Kidney epithelial cell (primary cell): ENCODE data around the gene STXBP1. TPM values are rescaled to one million over a fixed set of nuclear protein-coding genes. Genes with fewer than 3 reads are reported as not detected.

ENCODE experiments used
- DNase-seq: peaks from one replicate; pipeline ENCODE4 v3.0.0-alpha.2; 2010; ENCODE audit warnings: low read depth
- H3K27me3 ChIP-seq: 2 replicates; pipeline ENCODE4 v1.6.0; 2011; ENCODE audit warnings: low read length; ENCODE audit not compliant: control insufficient read depth, insufficient read depth
- H3K36me3 ChIP-seq: 2 replicates; pipeline ENCODE4 v1.5.1; 2011; ENCODE audit warnings: low read length; ENCODE audit not compliant: control insufficient read depth, insufficient read depth
- H3K4me3 ChIP-seq: 2 replicates; pipeline ENCODE4 v1.5.1; 2011; ENCODE audit warnings: low read depth, mild to moderate bottlenecking, control low read depth, low read length
- CTCF ChIP-seq: IDR thresholded peaks from 2 replicates; pipeline ENCODE4 v1.5.1; 2011; ENCODE audit warnings: mild to moderate bottlenecking, moderate library complexity, low read length, control low read depth, inconsistent platforms; ENCODE audit not compliant: insufficient read depth, poor library complexity, severe bottlenecking
- total RNA-seq: library from RNA; depleted of rRNA; stranded (reverse); fragments of >200 nt; gene quantifications from 2 replicates; pipeline ENCODE4 v1.2.3, GENCODE V29; 2015

The STXBP1 gene
- total RNA-seq, 1 donor from 2014 or later, result 27.5 TPM

DNA sequence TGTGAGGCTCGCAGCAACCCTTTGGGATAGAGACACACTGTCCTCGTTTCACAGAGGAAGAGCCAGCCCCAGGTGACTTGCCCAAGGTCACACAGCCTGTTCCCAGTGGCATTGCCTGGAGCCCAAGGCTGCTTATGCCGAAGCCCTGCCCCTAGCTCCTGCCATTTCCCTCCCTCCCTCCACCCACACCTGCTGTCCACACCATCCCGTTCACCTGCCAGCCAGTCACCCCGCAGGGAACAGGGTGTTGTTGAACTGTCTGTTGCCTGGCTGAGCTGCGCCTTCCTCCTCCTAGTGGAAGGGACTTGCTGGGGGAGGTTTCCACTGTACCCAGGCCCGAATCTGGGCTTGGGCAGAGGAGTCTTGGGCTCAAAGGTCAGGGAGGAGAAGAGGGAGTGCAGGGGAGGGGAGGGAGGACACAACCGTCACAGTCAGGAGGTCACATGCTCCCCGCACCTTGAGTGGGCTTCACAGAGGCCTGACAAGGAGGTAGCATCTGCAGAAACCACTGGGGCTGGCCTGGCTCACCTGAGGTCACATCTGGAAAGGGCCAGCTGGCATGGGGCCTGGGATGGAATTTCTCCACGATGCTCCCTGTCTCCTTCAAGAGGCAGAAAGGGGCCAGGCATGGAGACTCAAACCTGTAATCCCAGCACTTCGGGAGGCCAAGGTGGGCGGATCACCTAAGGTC, 110.1 kb downstream of the STXBP1 start:
- H3K4me3 ChIP-seq, result no peak overlapping the region
- H3K36me3 ChIP-seq, result no peaks in the 10 kb centered on the region
- no peak for DNase-seq
- peaks cover 2% of the 10 kb centered on the region for H3K27me3 ChIP-seq
- no peak for TF ChIP-seq CTCF

DNA sequence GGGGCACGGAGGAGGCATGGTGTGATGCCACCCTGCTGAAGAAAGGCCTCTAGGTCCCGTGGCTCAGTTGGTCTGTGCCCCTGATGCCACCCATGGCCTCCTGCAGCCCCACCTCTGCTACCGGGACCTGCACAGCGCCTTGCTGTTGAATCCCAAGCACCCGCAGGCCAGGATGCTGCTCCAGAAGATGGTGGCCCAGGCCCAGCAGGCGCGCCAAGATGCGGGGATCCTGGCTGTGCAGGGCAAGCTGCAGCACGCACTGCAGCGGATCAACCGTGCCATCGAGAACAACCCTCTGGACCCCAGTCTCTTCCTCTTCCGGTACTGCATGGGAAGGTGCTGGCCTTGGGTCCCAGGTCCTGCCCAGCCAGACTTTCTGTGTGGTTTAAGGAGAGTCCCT, 110.9 kb downstream of the STXBP1 start:
- Histone ChIP-seq H3K27me3 (peaks cover 2% of the 10 kb centered on the region), H3K4me3 (no peak overlapping the region), H3K36me3 (no peaks in the 10 kb centered on the region)
- no peak for DNase-seq
- no peak for TF ChIP-seq CTCF

- no peak for DNase-seq
- no peak overlapping the region for H3K4me3 ChIP-seq
- H3K27me3 ChIP-seq, result peaks cover 2% of the 10 kb centered on the region
- TF ChIP-seq CTCF, result no peak
- no peaks in the 10 kb centered on the region for H3K36me3 ChIP-seq
Observed at GRCh38 chr9:127723444-127723843, 111.4 kb downstream of the STXBP1 start.

- no peak for DNase-seq
- H3K27me3 ChIP-seq, result peaks cover 2% of the 10 kb centered on the region
- H3K4me3 ChIP-seq, result no peak overlapping the region
- no peak for TF ChIP-seq CTCF
- H3K36me3 ChIP-seq, result no peaks in the 10 kb centered on the region
Observed at GRCh38 chr9:127724012-127724411, 111.9 kb downstream of the STXBP1 start.

DNA sequence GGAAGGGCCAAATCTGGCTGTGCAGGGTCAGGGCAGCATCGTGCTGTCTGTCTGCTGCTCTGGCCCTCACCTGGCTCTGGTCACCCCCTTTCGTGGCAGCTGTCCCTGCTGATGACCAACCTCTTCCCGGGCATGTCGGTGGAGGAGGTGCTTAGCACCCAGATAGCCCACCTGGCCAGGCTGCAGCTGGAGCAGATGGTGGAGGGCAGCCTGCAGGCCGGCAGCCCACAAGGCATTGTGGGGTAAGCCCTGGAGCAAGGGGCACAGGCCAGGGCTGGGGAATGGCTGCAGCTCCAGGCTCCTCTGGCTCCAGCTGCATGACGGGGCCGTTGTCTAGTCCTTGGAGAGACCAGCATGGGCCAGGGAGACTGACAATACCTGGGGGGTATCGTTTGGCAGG, 114.8 kb downstream of the STXBP1 start:
- no peaks in the 10 kb centered on the region for H3K36me3 ChIP-seq
- H3K27me3 ChIP-seq, result peaks cover 2% of the 10 kb centered on the region
- H3K4me3 ChIP-seq, result no peak overlapping the region
- TF ChIP-seq CTCF, result no peak
- no peak for DNase-seq

DNA sequence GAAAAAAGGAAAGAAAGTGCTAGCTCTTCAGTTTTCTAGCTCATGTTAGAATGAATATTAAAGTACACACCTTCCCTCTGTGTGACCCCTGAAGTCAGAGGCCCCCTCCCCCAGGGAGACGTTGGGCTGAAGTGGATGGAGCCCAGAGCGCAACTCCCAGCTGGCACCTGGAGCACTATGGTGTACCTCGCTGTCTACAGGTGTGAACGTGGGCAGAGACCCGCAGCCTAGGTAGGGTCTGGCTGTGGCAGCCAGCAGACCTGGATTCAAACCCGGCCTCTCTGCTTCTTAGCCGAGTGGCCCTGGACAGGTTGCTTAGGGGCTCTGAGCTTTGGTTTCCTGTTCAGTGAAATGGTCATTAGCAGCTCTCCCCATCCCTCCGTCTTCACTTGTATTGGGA, 116.7 kb downstream of the STXBP1 start:
- H3K36me3 ChIP-seq, result no peaks in the 10 kb centered on the region
- peaks cover 2% of the 10 kb centered on the region for H3K27me3 ChIP-seq
- no peak for TF ChIP-seq CTCF
- H3K4me3 ChIP-seq, result no peak overlapping the region
- DNase-seq, result no peak
